Activated CD4-positive, alpha-beta T cell treated with anti-CD3 and anti-CD28 coated beads, Interleukin-2, Interleukin-6, amounts not matched to agents 100 ng/mL and 50 ng/mL, durations not matched to agents 16 hours and 8 hours (primary cell): ENCODE data around the gene CPLX3.

Experiments used
- DNase-seq: peaks from one replicate; pipeline ENCODE4 v3.0.0-alpha.2; 2020

The CPLX3 gene

GRCh38 chr15:74788683-74789151 is 37.7 kb upstream of the CPLX3 start:
- peak; percentile 76 for DNase-seq

GRCh38 chr15:74789171-74789631 is 37.2 kb upstream of the CPLX3 start:
- peak; percentile 59 for DNase-seq

GRCh38 chr15:74789741-74790079 is 36.7 kb upstream of the CPLX3 start:
- no peak for DNase-seq

- DNase-seq: peak; percentile 71
Measured at GRCh38 chr15:74790080-74790916, 36.1 kb upstream of the CPLX3 start.

- no peak for DNase-seq
Measured at GRCh38 chr15:74791007-74791406, 35.4 kb upstream of the CPLX3 start.

GRCh38 chr15:74791667-74792066 is 34.8 kb upstream of the CPLX3 start:
- no peak for DNase-seq

DNA sequence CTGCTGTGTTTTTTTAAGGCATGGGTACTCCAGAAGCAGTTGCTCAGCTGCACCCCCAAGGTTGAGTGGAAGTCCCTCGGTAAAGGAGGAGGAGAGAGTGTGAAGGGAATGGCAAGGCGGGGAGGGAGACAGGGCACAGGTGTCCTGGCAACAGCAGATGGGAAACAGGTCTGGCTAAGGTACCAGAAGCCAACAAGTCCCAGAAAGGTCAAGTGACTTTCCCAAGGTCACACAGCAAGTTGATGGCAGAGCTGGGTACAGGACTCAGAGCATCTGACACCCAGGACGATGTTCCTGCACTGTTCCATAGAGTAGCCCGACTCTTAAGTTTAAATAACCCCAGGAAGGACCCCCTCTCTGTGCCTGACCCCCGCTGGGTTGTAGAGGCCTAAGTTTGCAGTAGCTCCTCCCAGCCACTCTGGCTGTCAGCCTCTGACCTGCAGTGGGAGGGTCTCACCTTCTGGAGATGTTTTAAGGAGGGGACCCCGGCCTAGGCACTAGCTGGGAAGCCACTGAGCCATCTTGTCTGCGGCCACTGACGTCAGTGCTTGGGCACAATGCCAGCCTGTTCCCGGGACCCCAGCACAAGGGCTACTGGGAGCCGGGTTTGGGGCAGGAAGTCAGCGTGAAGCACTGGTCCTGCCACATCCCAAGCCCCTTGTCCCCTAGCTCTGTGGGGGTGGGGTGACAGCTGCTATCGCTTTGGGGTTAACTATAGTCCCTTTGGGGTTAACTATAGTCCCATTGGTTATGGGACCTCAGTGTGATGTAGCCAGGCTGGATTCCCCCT is 34.0 kb upstream of the CPLX3 start:
- no peak for DNase-seq

DNA sequence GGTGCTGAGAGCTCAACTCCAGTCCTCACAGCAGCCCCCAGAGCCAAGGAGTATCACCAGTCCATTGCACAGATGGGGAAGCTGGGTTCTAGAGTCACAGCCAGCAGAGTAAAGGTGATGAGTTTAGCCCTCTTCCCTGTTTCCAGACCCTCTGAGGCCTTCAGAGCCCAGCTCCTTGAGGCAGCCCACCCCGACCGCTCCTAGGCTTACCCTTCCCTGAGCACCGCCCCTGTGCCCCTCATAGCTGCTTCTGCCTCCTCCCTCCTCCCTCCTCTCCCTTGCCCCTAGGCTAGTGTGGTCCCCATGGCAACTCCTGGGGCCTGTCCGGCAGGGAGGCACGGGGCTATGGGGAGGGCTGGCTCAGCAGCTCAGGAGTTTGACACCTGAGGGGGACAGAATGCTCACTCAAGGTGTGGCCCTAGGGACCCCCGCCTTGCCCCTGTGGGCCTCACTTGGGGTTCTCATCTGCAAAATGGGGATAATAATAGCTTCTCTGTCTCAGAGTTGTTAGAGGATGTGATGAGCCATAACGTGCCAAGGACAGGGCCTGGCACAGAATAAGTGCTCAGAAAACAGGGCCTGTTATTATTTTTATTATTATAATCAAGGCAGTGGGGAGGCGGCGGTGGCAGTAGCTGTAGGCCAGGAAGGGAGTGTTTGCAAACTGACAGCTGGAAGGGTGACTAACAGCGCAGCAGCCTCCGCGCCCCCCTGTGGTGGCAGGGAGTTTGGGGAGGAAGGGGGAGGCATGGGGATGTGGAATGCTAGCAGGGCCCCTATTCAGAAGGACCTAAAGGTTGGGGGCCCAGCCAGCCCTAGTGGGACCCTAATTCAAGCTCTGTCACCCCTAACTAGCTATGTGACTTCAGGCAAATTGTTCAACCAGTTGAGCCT is 33.0 kb upstream of the CPLX3 start:
- DNase-seq: peak; percentile 72

- DNase-seq: no peak
Measured at GRCh38 chr15:74794248-74794969, 32.0 kb upstream of the CPLX3 start.

- no peak for DNase-seq
Measured at GRCh38 chr15:74794970-74795349, 31.5 kb upstream of the CPLX3 start.

DNA sequence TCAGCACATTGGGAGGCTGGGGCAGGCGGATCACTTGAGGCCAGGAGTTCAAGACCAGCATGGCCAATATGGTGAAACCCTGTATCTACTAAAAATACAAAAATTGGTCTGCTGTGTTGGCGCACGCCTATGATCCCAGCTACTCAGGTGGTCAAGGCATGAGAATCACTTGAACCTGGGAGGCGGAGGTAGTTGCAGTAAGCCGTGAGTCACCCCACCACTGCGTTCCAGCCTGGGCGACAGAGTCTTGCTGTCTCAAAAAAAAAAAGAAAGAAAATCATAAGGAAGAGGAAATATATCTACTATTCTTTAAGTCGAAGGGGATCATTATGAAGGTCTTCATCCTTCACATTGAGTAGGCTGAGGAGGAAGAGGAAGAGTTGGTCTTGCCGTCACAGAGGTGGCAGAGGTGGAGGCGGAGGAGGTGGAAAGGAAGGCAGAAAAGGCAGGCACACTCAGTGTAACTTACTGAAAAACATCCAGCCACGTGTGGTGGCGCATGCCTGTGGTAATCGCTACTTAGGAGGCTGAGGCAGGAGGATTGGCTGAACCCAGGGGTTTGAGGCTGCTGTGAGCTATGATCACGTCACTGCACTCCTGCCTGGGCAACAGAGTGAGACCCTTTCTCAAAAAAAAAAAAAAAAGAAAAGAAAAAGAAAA is 30.3 kb upstream of the CPLX3 start:
- DNase-seq: peak; percentile 49

- no peak for DNase-seq
Measured at GRCh38 chr15:74798388-74799254, 27.8 kb upstream of the CPLX3 start.

DNA sequence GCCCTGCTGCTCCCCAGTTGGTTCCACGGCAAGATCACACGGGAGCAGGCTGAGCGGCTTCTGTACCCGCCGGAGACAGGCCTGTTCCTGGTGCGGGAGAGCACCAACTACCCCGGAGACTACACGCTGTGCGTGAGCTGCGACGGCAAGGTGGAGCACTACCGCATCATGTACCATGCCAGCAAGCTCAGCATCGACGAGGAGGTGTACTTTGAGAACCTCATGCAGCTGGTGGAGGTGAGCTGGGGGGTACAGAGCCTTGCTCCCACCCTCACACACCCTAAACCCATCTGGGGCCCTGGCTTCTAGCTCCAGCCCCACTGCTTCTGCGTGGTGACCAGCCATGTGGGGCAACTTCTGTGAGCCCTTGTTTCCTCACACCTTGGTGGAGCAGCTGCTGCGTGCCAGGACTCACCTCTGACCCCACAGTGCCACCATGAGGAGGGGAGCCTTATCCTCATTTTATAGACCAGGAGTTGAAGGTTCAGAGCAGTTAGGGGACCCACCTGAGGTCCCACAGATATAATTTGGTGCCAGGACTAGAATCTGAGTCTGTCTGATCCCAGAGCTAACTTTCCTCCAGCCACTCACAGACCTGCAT is 27.1 kb upstream of the CPLX3 start:
- peak; percentile 42 for DNase-seq

GRCh38 chr15:74799856-74800558 is 26.4 kb upstream of the CPLX3 start:
- peak; percentile 91 for DNase-seq

- DNase-seq: no peak
Measured at GRCh38 chr15:74800559-74801094, 25.8 kb upstream of the CPLX3 start.

- no peak for DNase-seq
Measured at GRCh38 chr15:74801311-74801997, 25.0 kb upstream of the CPLX3 start.

- DNase-seq: no peak
Measured at GRCh38 chr15:74802290-74802689, 24.1 kb upstream of the CPLX3 start.

DNA sequence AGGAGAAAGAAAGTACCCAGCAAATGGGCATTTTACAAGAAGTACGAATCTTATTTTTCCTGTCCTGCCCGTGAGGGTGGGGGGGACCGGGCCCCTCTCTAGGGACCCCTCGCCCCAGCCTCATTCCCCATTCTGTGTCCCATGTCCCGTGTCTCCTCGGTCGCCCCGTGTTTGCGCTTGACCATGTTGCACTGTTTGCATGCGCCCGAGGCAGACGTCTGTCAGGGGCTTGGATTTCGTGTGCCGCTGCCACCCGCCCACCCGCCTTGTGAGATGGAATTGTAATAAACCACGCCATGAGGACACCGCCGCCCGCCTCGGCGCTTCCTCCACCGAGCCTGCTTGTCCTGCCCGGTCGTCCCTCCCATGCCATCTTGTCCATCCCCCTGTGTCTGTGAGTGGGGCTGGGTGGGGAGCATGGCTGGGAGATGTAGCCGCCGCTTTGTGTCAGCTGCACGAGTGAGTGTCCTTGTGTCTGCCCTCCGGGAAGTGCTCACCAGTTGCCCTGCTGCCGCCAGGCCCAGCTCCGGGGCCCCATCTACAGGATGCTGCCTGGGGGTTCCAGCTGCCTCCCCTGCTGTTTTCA is 23.5 kb upstream of the CPLX3 start:
- no peak for DNase-seq
